Gastrocnemius medialis (tissue), 4 donors: ENCODE results near the gene PDZRN3. TPM values are rescaled to one million over a fixed set of nuclear protein-coding genes. Genes with fewer than 3 reads are reported as not detected.
A peak's percentile ranks its signal among the peaks of the same experiment; 100 is the strongest.

Experiments used
- ATAC-seq, 2 donors: fragments of 150-250 bp; one replicate each; pipeline ENCODE4 v1.9.1; 2016
- DNase-seq, 2 donors: peaks; one replicate each; pipeline ENCODE4 v3.0.0-alpha.2; 2019
- H3K27ac ChIP-seq, 4 donors: fragments of 200-600 bp; sonication (generic); 1 replicate in 1 of 4; 2 replicates in 3 of 4; pipeline ENCODE4 v1.5.1; 2016 to 2018; ENCODE audit warnings: mild to moderate bottlenecking in 2 of 4, moderate library complexity in 1 of 4
- H3K27me3 ChIP-seq, 3 donors: fragments of 200-600 bp; sonication (generic) in 2 of 3; 1 replicate in 1 of 3; 2 replicates in 2 of 3; pipeline versions ENCODE4 v1.5.1 to v1.6.0; 2016 to 2019; ENCODE audit warnings: mild to moderate bottlenecking in 1 of 3, moderate library complexity in 1 of 3
- H3K36me3 ChIP-seq, 2 donors: fragments of 200-600 bp; sonication (generic) in 1 of 2; one replicate each; pipeline ENCODE4 v1.5.1; 2017 to 2018
- H3K4me1 ChIP-seq, 2 donors: fragments of 200-600 bp; sonication (generic) in 1 of 2; one replicate each; pipeline ENCODE4 v1.5.1; 2016 to 2017; ENCODE audit warnings: mild to moderate bottlenecking in 2 of 2
- H3K4me3 ChIP-seq, 4 donors: fragments of 200-600 bp; sonication (generic) in 3 of 4; 1 replicate in 1 of 4; 2 replicates in 3 of 4; pipeline ENCODE4 v1.5.1; 2016 to 2019; ENCODE audit warnings: mild to moderate bottlenecking in 2 of 4
- H3K9me3 ChIP-seq, 3 donors: fragments of 200-600 bp; sonication (generic) in 2 of 3; 1 replicate in 1 of 3; 2 replicates in 2 of 3; pipeline ENCODE4 v1.5.1; 2016 to 2019
- CTCF ChIP-seq, 5 experiments: fragments of 450-650 bp in 3 of 5; fragments of 200-600 bp in 2 of 5; sonication (generic) in 2 of 5; IDR thresholded peaks in 4 of 5; conservative IDR thresholded peaks in 1 of 5; 1 replicate in 4 of 5; 2 replicates in 1 of 5; pipeline ENCODE4 v1.5.1; 2016 to 2019; ENCODE audit warnings: antibody characterized with exemption in 5 of 5, mild to moderate bottlenecking in 3 of 5, moderate library complexity in 3 of 5
- POLR2A ChIP-seq, 2 donors: fragments of 450-650 bp; IDR thresholded peaks; one replicate each; pipeline ENCODE4 v1.6.1; 2017; ENCODE audit warnings: antibody characterized with exemption in 2 of 2, mild to moderate bottlenecking in 2 of 2, moderate library complexity in 2 of 2
- in situ Hi-C, 4 donors: fragments of 200-750 bp; cut with MboI; loops; one replicate each; pipeline versions ENCODE4 v1.15.0 to v1.8.0; 2017; ENCODE audit warnings: low sequenced_read_pairs in 4 of 4
- intact Hi-C: fragments of 100-400 bp; cut with DNase I; formaldehyde crosslinking; loops from one replicate; pipeline ENCODE4 v1.15.1; 2023; ENCODE audit warnings: low total_unique reads
- total RNA-seq, 4 donors: library from RNA; depleted of rRNA; stranded (reverse); fragments of >200 nt; gene quantifications; one replicate each; pipeline versions ENCODE4 v1.1.0 to v1.2.3, GENCODE V29; 2016

PDZRN3 gene
- total RNA-seq, 4 donors from 2014 or later: 9.1 to 30.3 (median 24.7) TPM

DNA sequence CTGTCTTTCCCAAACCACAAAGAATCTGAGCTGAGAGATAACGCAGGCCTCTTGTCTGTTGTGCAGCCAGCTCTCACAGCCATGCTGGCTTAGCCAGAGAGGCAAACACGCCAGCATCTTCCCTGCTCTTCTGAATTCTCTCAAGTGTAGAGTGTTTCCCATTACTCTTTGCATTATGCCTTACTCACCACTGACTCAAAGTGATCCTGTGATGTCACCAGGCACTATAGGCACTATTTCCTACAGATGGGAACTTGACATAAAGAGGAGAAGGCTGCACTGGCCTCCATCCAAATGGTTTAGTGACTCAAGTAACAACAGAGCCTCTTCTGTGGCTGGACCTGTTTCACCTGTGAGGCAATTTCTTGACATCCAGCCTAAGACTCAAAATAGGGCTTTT is 44.4 kb downstream of the PDZRN3 start:
- peak overlapping the region; percentile 89 to 94 (median 90) for H3K27ac ChIP-seq
- H3K27me3 ChIP-seq: no peaks in the 10 kb centered on the region
- H3K4me3 ChIP-seq: no peak overlapping the region
- TF ChIP-seq POLR2A (IDR thresholded peaks at IDR 0.05) (no peak), CTCF (IDR thresholded peaks at IDR 0.05 in 4 of 5, conservative IDR thresholded peaks at IDR 0.05 in 1 of 5) (no peak)
- peaks cover 71 to 76% of the 10 kb centered on the region in 2 donors for H3K4me1 ChIP-seq
- intact Hi-C loops (no loop called here), in situ Hi-C loops (no loop called here)
- H3K9me3 ChIP-seq: no peaks in the 10 kb centered on the region
- peak in 1 of 2 donors; percentile 45 for DNase-seq
- H3K36me3 ChIP-seq: no peaks in the 10 kb centered on the region
- ATAC-seq: peak; percentile 32 to 36

GRCh38 chr3:73577704-73578103 is 47.0 kb downstream of the PDZRN3 start:
- H3K27me3 ChIP-seq: no peaks in the 10 kb centered on the region
- ATAC-seq (no peak), DNase-seq (no peak)
- H3K4me3 ChIP-seq: no peak overlapping the region
- intact Hi-C loops (no loop called here), in situ Hi-C loops (no loop called here)
- no peaks in the 10 kb centered on the region for H3K36me3 ChIP-seq
- H3K27ac ChIP-seq: peak overlapping the region in 2 of 4 donors; percentile 10 to 25
- no peaks in the 10 kb centered on the region for H3K9me3 ChIP-seq
- no peak for TF ChIP-seq POLR2A (IDR thresholded peaks at IDR 0.05)
- no peak for TF ChIP-seq CTCF (IDR thresholded peaks at IDR 0.05 in 4 of 5, conservative IDR thresholded peaks at IDR 0.05 in 1 of 5)
- peaks cover 59 to 68% of the 10 kb centered on the region in 2 donors for H3K4me1 ChIP-seq

- intact Hi-C loops (no loop called here), in situ Hi-C loops (no loop called here)
- no peaks in the 10 kb centered on the region for H3K36me3 ChIP-seq
- H3K27me3 ChIP-seq: no peaks in the 10 kb centered on the region
- H3K4me3 ChIP-seq: no peak overlapping the region
- TF ChIP-seq POLR2A (IDR thresholded peaks at IDR 0.05) (no peak), CTCF (IDR thresholded peaks at IDR 0.05 in 4 of 5, conservative IDR thresholded peaks at IDR 0.05 in 1 of 5) (no peak)
- H3K4me1 ChIP-seq: peaks cover 60 to 69% of the 10 kb centered on the region in 2 donors
- ATAC-seq: no peak
- no peak for DNase-seq
- H3K9me3 ChIP-seq: no peaks in the 10 kb centered on the region
- H3K27ac ChIP-seq: peak overlapping the region in 2 of 4 donors; percentile 10 to 25
Observed at GRCh38 chr3:73576999-73577461, 47.7 kb downstream of the PDZRN3 start.

DNA sequence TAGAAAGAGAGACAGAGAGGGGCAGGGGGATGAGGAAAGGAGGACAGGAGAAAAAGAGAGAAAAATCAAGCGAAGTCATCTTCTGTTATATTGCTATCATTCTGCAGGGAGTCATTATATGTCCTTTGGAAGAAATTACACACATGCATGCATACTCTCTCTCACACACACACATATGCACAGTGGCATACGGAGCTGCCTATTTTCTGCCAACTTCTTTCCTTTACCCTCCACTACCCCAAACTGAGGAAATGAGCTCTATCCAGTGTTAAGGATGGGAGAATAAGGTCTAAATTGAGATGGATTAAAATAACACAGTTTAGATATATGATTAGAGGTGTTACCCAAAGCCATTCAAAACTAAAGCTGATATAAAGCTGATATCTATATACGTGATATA is 48.8 kb downstream of the PDZRN3 start:
- Histone ChIP-seq H3K27ac (peak overlapping the region in 1 of 4 donors; percentile 39), H3K36me3 (no peaks in the 10 kb centered on the region), H3K9me3 (no peaks in the 10 kb centered on the region), H3K27me3 (no peaks in the 10 kb centered on the region), H3K4me3 (no peak overlapping the region), H3K4me1 (peaks cover 59 to 62% of the 10 kb centered on the region in 2 donors)
- ATAC-seq: no peak
- TF ChIP-seq POLR2A (IDR thresholded peaks at IDR 0.05): no peak
- TF ChIP-seq CTCF (IDR thresholded peaks at IDR 0.05 in 4 of 5, conservative IDR thresholded peaks at IDR 0.05 in 1 of 5): no peak
- in situ Hi-C loops (no loop called here), intact Hi-C loops (no loop called here)
- DNase-seq: no peak

- TF ChIP-seq POLR2A (IDR thresholded peaks at IDR 0.05) (no peak), CTCF (IDR thresholded peaks at IDR 0.05 in 4 of 5, conservative IDR thresholded peaks at IDR 0.05 in 1 of 5) (no peak)
- DNase-seq (no peak), ATAC-seq (no peak)
- no peaks in the 10 kb centered on the region for H3K36me3 ChIP-seq
- H3K27ac ChIP-seq: peak overlapping the region in 1 of 4 donors; percentile 39
- H3K4me3 ChIP-seq: no peak overlapping the region
- intact Hi-C loops: no loop called here
- in situ Hi-C loops: no loop called here
- no peaks in the 10 kb centered on the region for H3K9me3 ChIP-seq
- no peaks in the 10 kb centered on the region for H3K27me3 ChIP-seq
- peaks cover 57 to 61% of the 10 kb centered on the region in 2 donors for H3K4me1 ChIP-seq
Observed at GRCh38 chr3:73575519-73575918, 49.2 kb downstream of the PDZRN3 start.
